HCT116 (cell line): ENCODE data around the gene STRBP. TPM values are rescaled to one million over a fixed set of nuclear protein-coding genes. Genes with fewer than 3 reads are reported as not detected.
"Not testable (repeated sequence)": the region's sequence is repeated elsewhere in the genome, so short reads cannot be mapped to it uniquely, and the experiment has no call there.

Experiments
- ATAC-seq: fragments of 200-7000 bp; cut with Tn5 transposase; 2 replicates; pipeline ENCODE4 v1.9.1; 2020; ENCODE audit warnings: mild to moderate bottlenecking, moderate library complexity
- BruUV-seq: library from RNA; stranded (reverse); fragments of 400-500 nt; replicated peaks from 2 replicates; lab custom pipeline; 2021; lab: Mats Ljungman, UMichigan
- CTCF ChIA-PET: fragments of 300-600 bp; sonication (Branson Sonifier 250); formaldehyde crosslinking; loops from one replicate; lab custom pipeline; 2021; ENCODE audit warnings: antibody characterized with exemption; lab: Charles Lee
- POLR2A ChIA-PET: fragments of 300-600, 350-600 bp; sonication (Branson Sonifier 250); formaldehyde crosslinking; loops from one replicate; lab custom pipeline; 2021; ENCODE audit warnings: antibody characterized with exemption; lab: Charles Lee
- RAD21 ChIA-PET, 2 experiments: fragments of 300-600 bp; sonication (Branson Sonifier 250); formaldehyde crosslinking; loops; one replicate each; lab custom pipeline; 2023; ENCODE audit warnings: low total read pairs in 2 of 2; ENCODE audit not compliant: uncharacterized antibody in 2 of 2, unreplicated experiment in 2 of 2, low non-redundant PET in 1 of 2; lab: Charles Lee
- DNase-seq: peaks from one replicate; pipeline ENCODE4 v3.0.0-alpha.2; 2010; ENCODE audit warnings: low read depth, low spot score
- H2AFZ ChIP-seq: fragments of 200-600 bp; shearing (Covaris generic), sonication (generic); 2 replicates; pipeline ENCODE4 v1.6.1; 2017; ENCODE audit warnings: low read depth, mixed run types, mixed read lengths, antibody characterized with exemption, low read length; ENCODE audit not compliant: poor library complexity, severe bottlenecking
- H3K27ac ChIP-seq: 2 replicates; pipeline ENCODE4 v1.5.1; 2012; ENCODE audit warnings: low read depth, low read length
- H3K27me3 ChIP-seq: fragments of 200-600 bp; sonication (generic); 2 replicates; pipeline ENCODE4 v1.6.1; 2016; ENCODE audit warnings: mixed run types, low read length, mixed read lengths; ENCODE audit not compliant: insufficient read depth
- H3K36me3 ChIP-seq, 2 experiments: fragments of 200-500 bp in 1 of 2; fragments of 200-600 bp in 1 of 2; sonication (Bioruptor generic) in 1 of 2; sonication (generic) in 1 of 2; 2 replicates each; pipeline versions ENCODE4 v1.5.1 to v1.6.1; 2014 to 2016; ENCODE audit warnings: low read length in 2 of 2, inconsistent platforms in 1 of 2, mixed read lengths in 1 of 2, mixed run types in 1 of 2; ENCODE audit not compliant: insufficient read depth in 2 of 2, control insufficient read depth in 1 of 2
- H3K4me1 ChIP-seq, 2 experiments: fragments of 200-600 bp in 1 of 2; sonication (generic) in 1 of 2; 2 replicates each; pipeline versions ENCODE4 v1.5.1 to v1.6.1; 2012 to 2017; ENCODE audit warnings: low read length in 2 of 2, inconsistent platforms in 1 of 2, mild to moderate bottlenecking in 1 of 2, mixed read lengths in 1 of 2, mixed run types in 1 of 2, moderate library complexity in 1 of 2; ENCODE audit not compliant: insufficient read depth in 2 of 2, control insufficient read depth in 1 of 2
- H3K4me2 ChIP-seq: fragments of 200-600 bp; sonication (generic); 2 replicates; pipeline ENCODE4 v1.6.1; 2017; ENCODE audit warnings: mixed run types, low read length, mixed read lengths
- H3K4me3 ChIP-seq, 2 experiments: fragments of 200-600 bp in 1 of 2; sonication (generic) in 1 of 2; replicated peaks in 1 of 2; 2 replicates each; pipeline ENCODE4 v1.5.1; 2011 to 2016; ENCODE audit warnings: low read length in 2 of 2, control low read depth in 1 of 2, low read depth in 1 of 2, mild to moderate bottlenecking in 1 of 2, mixed read lengths in 1 of 2, mixed run types in 1 of 2
- H3K79me2 ChIP-seq: fragments of 200-600 bp; sonication (generic); 2 replicates; pipeline ENCODE4 v1.6.1; 2017; ENCODE audit warnings: mild to moderate bottlenecking, mixed run types, low read length, moderate library complexity, mixed read lengths; ENCODE audit not compliant: insufficient read depth
- H3K9ac ChIP-seq: fragments of 200-600 bp; sonication (generic); 2 replicates; pipeline ENCODE4 v1.6.1; 2016; ENCODE audit warnings: low read length, mixed read lengths
- H3K9me2 ChIP-seq: fragments of 200-600 bp; sonication (generic), shearing (Covaris generic); 2 replicates; pipeline ENCODE4 v1.6.1; 2017; ENCODE audit warnings: mixed run types, mild to moderate bottlenecking, moderate library complexity; ENCODE audit not compliant: insufficient read depth
- H3K9me3 ChIP-seq, 2 experiments: fragments of 200-500 bp in 1 of 2; fragments of 200-600 bp in 1 of 2; sonication (Bioruptor generic) in 1 of 2; sonication (generic) in 1 of 2; 2 replicates each; pipeline ENCODE4 v1.6.1; 2014 to 2017; ENCODE audit warnings: low read length in 2 of 2, mixed read lengths in 2 of 2, inconsistent platforms in 1 of 2, low read depth in 1 of 2, mild to moderate bottlenecking in 1 of 2, mixed run types in 1 of 2, moderate library complexity in 1 of 2; ENCODE audit not compliant: control insufficient read depth in 1 of 2, insufficient read depth in 1 of 2
- H4K20me1 ChIP-seq: fragments of 200-600 bp; sonication (generic), shearing (Covaris generic); 2 replicates; pipeline ENCODE4 v1.6.1; 2017; ENCODE audit warnings: mixed run types, mild to moderate bottlenecking, moderate library complexity; ENCODE audit not compliant: insufficient read depth
- EZH2phosphoT487 ChIP-seq: fragments of 200-600 bp; IDR thresholded peaks from 2 replicates; pipeline ENCODE4 v1.6.1; 2018; ENCODE audit warnings: antibody characterized with exemption, borderline replicate concordance
- RAD21 ChIP-seq: IDR thresholded peaks from 2 replicates; pipeline ENCODE4 v1.6.1; 2012; ENCODE audit warnings: low read depth, mild to moderate bottlenecking
- YY1 ChIP-seq: IDR thresholded peaks from 2 replicates; pipeline ENCODE4 v1.6.1; 2011; ENCODE audit warnings: low read length, low read depth, moderate library complexity, mild to moderate bottlenecking; ENCODE audit not compliant: insufficient replicate concordance; ENCODE audit errors: extremely low read depth
- ZBTB33 ChIP-seq: IDR thresholded peaks from 2 replicates; pipeline ENCODE4 v1.6.1; 2011; ENCODE audit warnings: mild to moderate bottlenecking, low read length, moderate library complexity; ENCODE audit not compliant: insufficient replicate concordance; ENCODE audit errors: extremely low read depth
- ZFX ChIP-seq: fragments of 450-650 bp; IDR thresholded peaks from 2 replicates; pipeline ENCODE4 v1.6.1; 2017
- intact Hi-C: fragments of 100-400 bp; cut with micrococcal nuclease; formaldehyde crosslinking; loops from 2 replicates; pipeline ENCODE4 v1.10.0; 2022
- total RNA-seq: library from RNA; stranded (reverse); gene quantifications from one replicate; pipeline ENCODE4 v1.2.1, GENCODE V29; 2021; ENCODE audit not compliant: unreplicated experiment

The STRBP gene
- total RNA-seq, 1 experiment from 2014 or later: 30.4 TPM

GRCh38 chr9:123250504-123250903 is 17.9 kb downstream of the STRBP start:
- Histone ChIP-seq H3K9me2 (no peaks in the 10 kb centered on the region), H3K36me3 (no peaks in the 10 kb centered on the region), H3K79me2 (peaks cover 83% of the 10 kb centered on the region), H3K4me3 (no peak overlapping the region), H3K27ac (no peak overlapping the region), H3K4me1 (peaks cover 0 to 9% of the 10 kb centered on the region in 2 experiments; a peak in 2 of 4 replicates), H2AFZ (no peak overlapping the region)
- no TSS peak for BruUV-seq
- no peak for ATAC-seq
- ChIA-PET CTCF (no interaction called here), POLR2A (interaction anchor here (1.9 kb wide), 1 partner anchor 15 kb away, joined by 4 read pairs; no protein-coding TSS in a partner anchor)
- no peak for TF ChIP-seq ZFX
- no peak for TF ChIP-seq EZH2phosphoT487
- no peak for TF ChIP-seq RAD21
- no peak for TF ChIP-seq YY1
- no peak for TF ChIP-seq ZBTB33
- TF ChIP-seq, all 23 proteins: peak for 0
- RAD21 ChIA-PET: no interaction called here
- H3K27me3 ChIP-seq: no peaks in the 10 kb centered on the region
- no peak overlapping the region for H3K4me2 ChIP-seq
- 0 out of 2 replicates have a peak, but pooled peaks cover 4% of the 10 kb centered on the region for H4K20me1 ChIP-seq
- no peaks in the 10 kb centered on the region for H3K9me3 ChIP-seq
- intact Hi-C loops: no loop called here
- no peak for DNase-seq
- no peak overlapping the region for H3K9ac ChIP-seq

- DNase-seq, H3K36me3 ChIP-seq, H3K27me3 ChIP-seq, H2AFZ ChIP-seq, POLR2A ChIA-PET, H3K9ac ChIP-seq, BruUV-seq, H3K4me3 ChIP-seq, H3K4me2 ChIP-seq, CTCF ChIA-PET, H3K9me3 ChIP-seq, RAD21 ChIA-PET, H4K20me1 ChIP-seq, H3K27ac ChIP-seq, H3K9me2 ChIP-seq, ATAC-seq, H3K4me1 ChIP-seq, intact Hi-C loops: not testable (repeated sequence)
- peaks cover 80% of the 10 kb centered on the region for H3K79me2 ChIP-seq
Measured at GRCh38 chr9:123249162-123249561, 19.2 kb downstream of the STRBP start.
